ENCODE data around the gene PXK.

PXK gene

DNA sequence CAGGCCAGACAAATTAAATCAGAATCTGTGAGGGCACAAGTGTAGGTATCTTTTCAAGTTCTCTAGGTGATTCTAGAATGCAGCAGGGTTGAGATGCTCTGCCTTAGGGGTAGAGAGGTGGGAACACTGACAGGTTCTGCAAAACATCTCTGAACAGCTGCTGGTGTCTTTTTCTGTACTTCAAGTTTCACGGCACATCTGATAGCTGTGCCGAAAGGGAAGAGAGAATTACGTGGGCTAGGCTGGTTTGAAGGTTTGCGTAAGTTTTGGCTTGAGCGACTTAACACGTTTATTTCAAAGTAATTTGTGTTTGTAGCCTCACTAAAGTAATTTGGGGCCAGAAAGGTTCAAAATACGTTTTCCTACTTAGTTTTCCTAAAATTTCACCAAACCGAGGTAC is 22.5 kb downstream of the PXK start:
- no peak for DNase-seq (ENCODE audit: low read depth)
- TF ChIP-seq, protein P1, sequence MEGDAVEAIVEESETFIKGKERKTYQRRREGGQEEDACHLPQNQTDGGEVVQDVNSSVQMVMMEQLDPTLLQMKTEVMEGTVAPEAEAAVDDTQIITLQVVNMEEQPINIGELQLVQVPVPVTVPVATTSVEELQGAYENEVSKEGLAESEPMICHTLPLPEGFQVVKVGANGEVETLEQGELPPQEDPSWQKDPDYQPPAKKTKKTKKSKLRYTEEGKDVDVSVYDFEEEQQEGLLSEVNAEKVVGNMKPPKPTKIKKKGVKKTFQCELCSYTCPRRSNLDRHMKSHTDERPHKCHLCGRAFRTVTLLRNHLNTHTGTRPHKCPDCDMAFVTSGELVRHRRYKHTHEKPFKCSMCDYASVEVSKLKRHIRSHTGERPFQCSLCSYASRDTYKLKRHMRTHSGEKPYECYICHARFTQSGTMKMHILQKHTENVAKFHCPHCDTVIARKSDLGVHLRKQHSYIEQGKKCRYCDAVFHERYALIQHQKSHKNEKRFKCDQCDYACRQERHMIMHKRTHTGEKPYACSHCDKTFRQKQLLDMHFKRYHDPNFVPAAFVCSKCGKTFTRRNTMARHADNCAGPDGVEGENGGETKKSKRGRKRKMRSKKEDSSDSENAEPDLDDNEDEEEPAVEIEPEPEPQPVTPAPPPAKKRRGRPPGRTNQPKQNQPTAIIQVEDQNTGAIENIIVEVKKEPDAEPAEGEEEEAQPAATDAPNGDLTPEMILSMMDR (IDR thresholded peaks at IDR 0.05; ENCODE audit: low read depth, low read length, missing control alignments), result no peak
- no peak overlapping the region for H3K4me3 ChIP-seq (ENCODE audit: low read depth, low read length)

DNA sequence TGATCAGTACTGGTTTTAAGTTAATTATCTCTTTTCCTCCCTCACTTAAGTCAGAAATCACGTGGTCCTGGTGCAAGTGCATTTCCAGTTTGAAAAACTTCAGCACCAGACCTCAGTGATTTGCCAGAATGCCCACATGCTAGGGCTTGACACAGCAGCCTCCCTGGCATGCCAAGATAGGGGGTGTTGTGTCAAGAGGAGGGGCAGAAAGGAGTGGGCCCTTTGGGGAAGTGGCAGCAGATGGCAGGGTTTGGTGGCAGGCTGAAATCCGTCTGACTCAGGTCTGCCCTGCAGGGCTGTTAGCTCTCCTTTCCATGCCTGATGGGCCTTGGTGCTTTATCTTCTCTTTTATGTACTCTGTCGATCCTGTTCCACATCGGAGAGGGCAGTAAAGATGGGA is 23.4 kb downstream of the PXK start:
- TF ChIP-seq, protein P1 (IDR thresholded peaks at IDR 0.05; ENCODE audit: low read depth, low read length, missing control alignments), result no peak
- no peak overlapping the region for H3K4me3 ChIP-seq (ENCODE audit: low read depth, low read length)
- no peak for DNase-seq (ENCODE audit: low read depth)

DNA sequence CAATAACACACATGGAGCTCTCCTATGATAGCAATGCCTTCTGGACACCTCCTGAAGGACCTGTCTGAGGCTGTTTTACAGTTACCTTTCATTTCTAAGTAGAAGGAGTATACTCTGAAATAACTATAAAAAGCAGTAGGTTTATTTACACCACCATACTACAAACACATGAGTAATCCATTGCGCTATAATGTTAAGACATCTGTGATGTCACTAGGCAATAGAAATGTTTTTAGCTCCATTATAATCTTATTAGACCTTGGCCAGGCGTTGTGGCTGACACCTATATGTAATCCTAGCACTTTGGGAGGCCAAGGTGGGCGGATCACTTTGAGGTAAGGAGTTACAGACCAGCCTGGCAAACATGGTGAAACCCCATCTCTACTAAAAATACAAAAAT is 24.7 kb downstream of the PXK start:
- TF ChIP-seq, protein P1 (IDR thresholded peaks at IDR 0.05; ENCODE audit: low read depth, low read length, missing control alignments), result no peak
- DNase-seq (ENCODE audit: low read depth), result no peak
- no peak overlapping the region for H3K4me3 ChIP-seq (ENCODE audit: low read depth, low read length)

DNA sequence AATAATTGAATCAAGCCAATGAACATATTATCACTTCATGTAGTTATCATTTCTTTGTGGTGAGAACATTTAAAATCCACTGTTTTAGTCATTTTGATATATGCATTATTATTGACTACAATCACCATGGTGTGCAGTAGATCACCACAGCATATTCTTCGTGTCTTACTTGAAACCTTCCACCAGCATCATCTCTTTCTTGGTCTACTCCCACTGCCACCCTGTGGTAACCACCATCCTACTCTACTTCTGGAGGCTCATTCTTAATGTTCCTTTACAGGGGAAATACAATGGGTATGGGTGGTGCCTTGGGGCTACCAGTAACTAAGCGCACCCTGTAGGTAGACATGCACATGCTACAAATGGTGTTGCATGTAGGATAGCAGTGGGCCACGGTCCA is 25.4 kb downstream of the PXK start:
- DNase-seq (ENCODE audit: low read depth), result no peak

DNA sequence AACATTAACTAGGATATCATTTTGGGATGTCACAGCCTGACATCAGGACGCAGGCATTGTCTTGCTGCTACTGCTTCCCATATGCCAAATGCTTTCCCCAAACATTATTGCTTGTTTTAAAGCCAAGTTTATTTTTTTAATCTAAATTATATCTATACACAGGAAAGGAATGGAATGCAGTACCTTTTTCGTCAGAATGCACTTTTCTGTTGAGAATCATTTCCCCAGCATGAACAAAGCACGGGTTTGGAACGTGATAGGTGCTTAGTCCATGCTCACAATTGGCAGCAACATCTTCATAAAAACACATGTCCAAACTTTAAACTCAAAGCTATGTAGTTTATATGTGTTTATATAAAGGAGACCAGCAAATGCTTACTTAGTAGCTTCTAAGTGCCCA is 26.1 kb downstream of the PXK start:
- DNase-seq (ENCODE audit: low read depth), result no peak
- no peak overlapping the region for H3K4me3 ChIP-seq (ENCODE audit: low read depth, low read length)
- TF ChIP-seq, protein P1 (IDR thresholded peaks at IDR 0.05; ENCODE audit: low read depth, low read length, missing control alignments), result no peak

More for the DNA sequence above, 25.4 kb downstream of the PXK start:
- TF ChIP-seq, protein P1 (IDR thresholded peaks at IDR 0.05; ENCODE audit: low read depth, low read length, missing control alignments), result no peak
- no peak overlapping the region for H3K4me3 ChIP-seq (ENCODE audit: low read depth, low read length)

DNA sequence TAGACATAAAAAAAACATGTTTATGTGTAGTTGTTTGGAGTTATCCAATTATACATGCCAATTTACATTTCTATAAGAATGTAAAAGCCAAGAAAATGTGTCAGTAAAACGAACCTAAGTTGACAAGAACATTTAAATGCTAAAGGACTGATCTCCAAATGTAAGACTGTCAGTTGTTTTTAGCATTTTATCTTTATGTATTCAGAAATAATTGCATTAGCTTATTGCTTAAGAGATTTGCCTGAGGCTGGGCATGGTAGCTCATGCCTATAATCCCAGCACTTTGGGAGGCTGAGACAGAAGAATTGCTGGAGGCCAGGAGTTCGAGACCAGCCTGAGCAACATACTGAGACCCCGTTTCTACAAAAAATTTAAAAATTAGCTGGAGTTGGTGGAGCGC is 26.9 kb downstream of the PXK start:
- TF ChIP-seq, protein P1 (IDR thresholded peaks at IDR 0.05; ENCODE audit: low read depth, low read length, missing control alignments), result no peak
- no peak for DNase-seq (ENCODE audit: low read depth)
- H3K4me3 ChIP-seq (ENCODE audit: low read depth, low read length), result no peak overlapping the region

DNA sequence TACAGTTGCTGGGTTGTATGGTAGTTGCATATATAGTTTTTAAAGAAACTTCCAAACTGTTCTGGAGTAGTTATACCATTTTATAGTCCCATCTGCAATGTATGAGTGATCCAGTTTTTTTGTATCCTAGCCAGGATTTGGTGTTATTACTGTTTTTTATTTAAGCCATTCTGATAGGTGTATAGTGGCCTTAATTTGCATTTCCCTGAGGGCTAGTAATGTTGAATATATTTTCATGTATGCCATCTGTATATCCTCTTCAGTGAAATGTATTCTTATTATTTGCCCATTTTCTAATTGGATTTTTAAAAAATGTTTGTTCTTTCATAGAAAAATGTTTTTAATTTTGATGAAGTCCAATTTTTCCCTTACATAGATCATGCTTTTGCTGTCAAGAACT is 29.2 kb downstream of the PXK start:
- no peak overlapping the region for H3K4me3 ChIP-seq (ENCODE audit: low read depth, low read length)
- TF ChIP-seq, protein P1 (IDR thresholded peaks at IDR 0.05; ENCODE audit: low read depth, low read length, missing control alignments), result no peak
- DNase-seq (ENCODE audit: low read depth), result no peak
